ENCODE measurements around the gene MDGA2.
"Not testable (repeated sequence)": the region's sequence is repeated elsewhere in the genome, so short reads cannot be mapped to it uniquely, and the experiment has no call there.

The MDGA2 gene

GRCh38 chr14:47191700-47192099 lies 483.7 kb downstream of the MDGA2 start:
- TF ChIP-seq CTCF (IDR thresholded peaks at IDR 0.05; ENCODE audit: low read depth, low read length, missing control alignments): no peak

GRCh38 chr14:47189911-47190484 lies 485.4 kb downstream of the MDGA2 start:
- no peak for TF ChIP-seq CTCF (IDR thresholded peaks at IDR 0.05; ENCODE audit: low read depth, low read length, missing control alignments)
- DNase-seq (ENCODE audit: low read depth): no peak
- no peak overlapping the region for H3K4me3 ChIP-seq (ENCODE audit: low read depth, low read length)

More at GRCh38 chr14:47191700-47192099, 483.7 kb downstream of the MDGA2 start:
- DNase-seq (ENCODE audit: low read depth): no peak
- H3K4me3 ChIP-seq (ENCODE audit: low read depth, low read length): no peak overlapping the region

- no peak for DNase-seq (ENCODE audit: low read depth)
- TF ChIP-seq CTCF (IDR thresholded peaks at IDR 0.05; ENCODE audit: low read depth, low read length, missing control alignments): no peak
- H3K4me3 ChIP-seq (ENCODE audit: low read depth, low read length): no peak overlapping the region
These were observed 488.9 kb downstream of the MDGA2 start for GRCh38 chr14:47186486-47186885.

DNA sequence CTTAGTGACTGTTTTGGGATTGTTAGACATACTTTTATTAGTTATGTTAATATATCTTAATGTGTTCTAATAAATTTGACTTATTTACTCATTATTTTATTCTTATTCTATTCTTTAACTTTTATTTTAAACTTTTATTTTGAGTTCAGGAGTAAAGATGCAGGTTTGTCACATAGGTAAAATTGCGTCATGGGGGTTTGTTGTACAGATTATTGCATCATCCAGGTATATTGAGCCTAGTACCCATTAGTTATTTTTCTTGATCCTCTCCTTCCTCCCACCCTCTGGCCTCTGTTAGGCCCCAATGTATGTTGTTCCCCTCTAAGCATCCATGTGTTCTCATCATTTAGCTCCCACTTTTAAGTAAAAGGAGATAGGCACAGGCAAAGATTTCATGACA lies 495.5 kb downstream of the MDGA2 start:
- no peak for DNase-seq (ENCODE audit: low read depth)
- TF ChIP-seq CTCF (IDR thresholded peaks at IDR 0.05; ENCODE audit: low read depth, low read length, missing control alignments): no peak
- no peak overlapping the region for H3K4me3 ChIP-seq (ENCODE audit: low read depth, low read length)

GRCh38 chr14:47171896-47172295 lies 503.5 kb downstream of the MDGA2 start:
- not testable (repeated sequence) for DNase-seq (ENCODE audit: low read depth); H3K4me3 ChIP-seq (ENCODE audit: low read depth, low read length)

- no peak for DNase-seq (ENCODE audit: low read depth)
These were observed 508.0 kb downstream of the MDGA2 start for GRCh38 chr14:47167402-47167801.

GRCh38 chr14:47155395-47155794 lies 520.0 kb downstream of the MDGA2 start:
- H3K4me3 ChIP-seq (ENCODE audit: low read depth, low read length): no peak overlapping the region
- no peak for TF ChIP-seq CTCF (IDR thresholded peaks at IDR 0.05; ENCODE audit: low read depth, low read length, missing control alignments)
- DNase-seq (ENCODE audit: low read depth): no peak

More at GRCh38 chr14:47167402-47167801, 508.0 kb downstream of the MDGA2 start:
- TF ChIP-seq CTCF (IDR thresholded peaks at IDR 0.05; ENCODE audit: low read depth, low read length, missing control alignments): no peak
- H3K4me3 ChIP-seq (ENCODE audit: low read depth, low read length): no peak overlapping the region

All from GM12864 (cell line).